NCI-H187 (cell line): ENCODE measurements around the gene TSPO2.

Experiments
- DNase-seq, 2 experiments: peaks; one replicate each; lab custom pipeline; 2025; lab: John Stamatoyannopoulos, UW

TSPO2 gene

GRCh38 chr6:41075651-41076626, 33.7 kb downstream of the TSPO2 start:
- DNase-seq: no peak

GRCh38 chr6:41077536-41077935, 35.3 kb downstream of the TSPO2 start:
- no peak for DNase-seq

- DNase-seq: no peak
Measured at GRCh38 chr6:41078101-41078500, 35.8 kb downstream of the TSPO2 start.

- DNase-seq: no peak
Measured at GRCh38 chr6:41079080-41079479, 36.8 kb downstream of the TSPO2 start.

- DNase-seq: no peak
Measured at GRCh38 chr6:41080621-41081020, 38.4 kb downstream of the TSPO2 start.

- no peak for DNase-seq
Measured at GRCh38 chr6:41083072-41083471, 40.8 kb downstream of the TSPO2 start.

GRCh38 chr6:41085182-41085581, 42.9 kb downstream of the TSPO2 start:
- DNase-seq: no peak

- DNase-seq: no peak
Measured at GRCh38 chr6:41088451-41088850, 46.2 kb downstream of the TSPO2 start.

GRCh38 chr6:41090841-41091761, 48.8 kb downstream of the TSPO2 start:
- no peak for DNase-seq

- no peak for DNase-seq
Measured at GRCh38 chr6:41092421-41093140, 50.3 kb downstream of the TSPO2 start.

GRCh38 chr6:41093729-41094128, 51.5 kb downstream of the TSPO2 start:
- DNase-seq: no peak
